Breast epithelium (tissue), 3 donors: ENCODE measurements around the gene ZC3H11A.

ENCODE experiments used
- CTCF ChIP-seq, 3 donors: fragments of 450-650 bp; IDR thresholded peaks; one replicate each; pipeline ENCODE4 v1.5.1; 2016 to 2017; ENCODE audit warnings: antibody characterized with exemption in 3 of 3, mild to moderate bottlenecking in 3 of 3, moderate library complexity in 3 of 3
- POLR2A ChIP-seq: fragments of 450-650 bp; IDR thresholded peaks from one replicate; pipeline ENCODE4 v1.6.1; 2016; ENCODE audit warnings: antibody characterized with exemption, mild to moderate bottlenecking, moderate library complexity
- POLR2AphosphoS5 ChIP-seq, 3 donors: sonication (generic); formaldehyde crosslinking; IDR thresholded peaks; one replicate each; pipeline ENCODE4 v1.6.1; 2017; ENCODE audit warnings: antibody characterized with exemption in 3 of 3

DNA sequence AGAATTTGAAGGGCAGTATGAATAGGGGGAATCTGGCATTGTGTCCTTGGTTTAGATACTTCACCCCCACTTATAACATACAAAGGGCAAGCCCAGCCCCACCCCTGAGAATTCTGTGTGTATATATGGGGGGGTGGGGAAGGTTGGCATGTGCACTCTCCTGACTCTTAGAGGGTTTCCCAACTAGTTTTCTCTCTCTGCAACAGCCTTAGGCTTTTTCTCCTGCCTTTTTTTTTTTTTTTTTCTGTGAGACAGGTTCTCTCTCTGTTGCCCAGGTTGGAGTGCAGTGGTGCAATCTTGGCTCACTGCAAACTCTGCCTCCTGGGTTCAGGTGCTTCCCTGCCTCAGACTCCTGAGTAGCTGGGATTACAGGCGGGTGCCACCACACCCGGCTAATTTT is 2.9 kb upstream of the ZC3H11A start:
- TF ChIP-seq POLR2AphosphoS5 (IDR thresholded peaks at IDR 0.05) (no peak), CTCF (IDR thresholded peaks at IDR 0.05) (no peak), POLR2A (no peak)
